NT2/D1 (cell line): ENCODE measurements around the gene RRAGC.

Experiments used
- DNase-seq: peaks from one replicate; pipeline ENCODE4 v3.0.0-alpha.2; 2011; ENCODE audit warnings: low read depth, low spot score
- H3K27me3 ChIP-seq: 2 replicates; pipeline ENCODE4 v1.6.0; 2011; ENCODE audit warnings: mild to moderate bottlenecking; ENCODE audit not compliant: insufficient read length, insufficient read depth
- H3K36me3 ChIP-seq: 2 replicates; pipeline ENCODE4 v1.6.1; 2011; ENCODE audit warnings: mild to moderate bottlenecking, low read length, mixed read lengths; ENCODE audit not compliant: insufficient read depth, insufficient read length
- H3K4me1 ChIP-seq: 2 replicates; pipeline ENCODE4 v1.5.1; 2011; ENCODE audit not compliant: insufficient read depth, insufficient read length
- H3K4me3 ChIP-seq: 2 replicates; pipeline ENCODE4 v1.5.1; 2011; ENCODE audit warnings: low read depth; ENCODE audit not compliant: insufficient read length
- H3K9ac ChIP-seq: 2 replicates; pipeline ENCODE4 v1.6.0; 2011; ENCODE audit warnings: low read depth; ENCODE audit not compliant: insufficient read length
- H3K9me3 ChIP-seq: 2 replicates; pipeline ENCODE4 v1.5.1; 2011; ENCODE audit warnings: mild to moderate bottlenecking, low read length; ENCODE audit not compliant: insufficient read depth
- SUZ12 ChIP-seq: IDR thresholded peaks from 2 replicates; pipeline ENCODE4 v1.6.1; 2011; ENCODE audit not compliant: insufficient read length, insufficient read depth; ENCODE audit errors: extremely low read depth
- YY1 ChIP-seq: IDR thresholded peaks from 2 replicates; pipeline ENCODE4 v1.6.1; 2011; ENCODE audit not compliant: insufficient read length, insufficient read depth
- ZNF274 ChIP-seq: IDR thresholded peaks from 2 replicates; pipeline ENCODE4 v1.6.1; 2011; ENCODE audit warnings: mild to moderate bottlenecking, low read depth, low read length

Gene RRAGC

DNA sequence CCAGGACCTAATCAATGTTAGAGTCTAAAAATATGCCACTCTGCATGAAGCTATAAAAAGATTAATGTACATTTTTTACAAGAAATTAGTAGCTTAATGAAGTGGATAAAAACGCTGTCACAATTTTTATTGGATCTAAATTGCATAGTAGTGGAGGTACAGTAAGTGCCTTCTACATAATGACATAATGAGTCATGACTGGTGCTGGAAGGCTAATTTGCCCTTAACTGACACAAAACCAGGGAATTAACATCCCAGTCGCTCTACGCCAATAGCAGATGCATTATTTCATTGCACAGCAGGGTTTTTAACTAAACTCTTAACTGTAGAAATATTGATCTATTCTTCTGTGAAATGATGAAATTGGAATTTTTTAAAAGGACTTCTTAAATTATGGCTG is 33.3 kb downstream of the RRAGC start:
- Histone ChIP-seq H3K27me3 (peaks cover 10% of the 10 kb centered on the region), H3K4me3 (no peak overlapping the region), H3K9me3 (no peaks in the 10 kb centered on the region), H3K9ac (no peak overlapping the region), H3K4me1 (no peaks in the 10 kb centered on the region), H3K36me3 (no peaks in the 10 kb centered on the region)
- no peak for DNase-seq
- TF ChIP-seq ZNF274 (no peak), SUZ12 (no peak), YY1 (no peak)

GRCh38 chr1:38820860-38821259 is 38.7 kb downstream of the RRAGC start:
- TF ChIP-seq ZNF274 (no peak), SUZ12 (no peak), YY1 (no peak)
- Histone ChIP-seq H3K36me3 (no peaks in the 10 kb centered on the region), H3K27me3 (peaks cover 35% of the 10 kb centered on the region)

DNA sequence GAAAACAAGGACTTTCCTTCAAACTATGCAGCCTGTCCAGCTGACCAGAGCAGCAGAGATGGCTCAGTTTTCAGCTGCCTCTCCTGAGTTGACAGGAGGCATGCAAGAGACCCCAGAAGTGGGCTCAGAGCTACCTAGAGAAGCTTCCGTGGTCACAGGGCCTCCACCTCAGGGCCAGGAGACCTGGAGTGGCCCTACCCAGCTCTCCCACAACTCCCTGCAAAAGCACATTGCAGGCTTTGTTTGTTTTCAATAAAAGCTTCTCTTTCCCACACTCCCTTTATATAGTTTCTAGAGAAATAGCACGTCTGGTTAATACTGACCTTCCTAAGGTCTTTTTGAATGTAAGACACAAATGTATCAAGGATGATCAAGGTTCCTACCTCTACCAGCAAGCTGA is 40.1 kb downstream of the RRAGC start:
- no peak for DNase-seq
- H3K4me3 ChIP-seq, result no peak overlapping the region
- peaks cover 9% of the 10 kb centered on the region for H3K4me1 ChIP-seq
- H3K9me3 ChIP-seq, result peaks cover 12% of the 10 kb centered on the region; the same call in 1 of the 2 replicates
- no peaks in the 10 kb centered on the region for H3K36me3 ChIP-seq
- H3K27me3 ChIP-seq, result peaks cover 34% of the 10 kb centered on the region
- TF ChIP-seq ZNF274, result no peak
- no peak for TF ChIP-seq YY1
- TF ChIP-seq SUZ12, result no peak
- H3K9ac ChIP-seq, result no peak overlapping the region

More at GRCh38 chr1:38820860-38821259, 38.7 kb downstream of the RRAGC start:
- H3K4me1 ChIP-seq, result peaks cover 9% of the 10 kb centered on the region
- H3K9ac ChIP-seq, result no peak overlapping the region
- peaks cover 12% of the 10 kb centered on the region; the same call in 1 of the 2 replicates for H3K9me3 ChIP-seq
- H3K4me3 ChIP-seq, result no peak overlapping the region
- DNase-seq, result no peak

GRCh38 chr1:38819040-38819439 is 40.5 kb downstream of the RRAGC start:
- Histone ChIP-seq H3K9ac (peak overlapping the region; percentile 81), H3K4me3 (peak overlapping the region; percentile 51), H3K9me3 (peaks cover 12% of the 10 kb centered on the region; the same call in 1 of the 2 replicates), H3K4me1 (peaks cover 9% of the 10 kb centered on the region), H3K36me3 (no peaks in the 10 kb centered on the region), H3K27me3 (peaks cover 34% of the 10 kb centered on the region)
- no peak for DNase-seq
- TF ChIP-seq ZNF274, result no peak
- no peak for TF ChIP-seq SUZ12
- TF ChIP-seq YY1, result no peak

DNA sequence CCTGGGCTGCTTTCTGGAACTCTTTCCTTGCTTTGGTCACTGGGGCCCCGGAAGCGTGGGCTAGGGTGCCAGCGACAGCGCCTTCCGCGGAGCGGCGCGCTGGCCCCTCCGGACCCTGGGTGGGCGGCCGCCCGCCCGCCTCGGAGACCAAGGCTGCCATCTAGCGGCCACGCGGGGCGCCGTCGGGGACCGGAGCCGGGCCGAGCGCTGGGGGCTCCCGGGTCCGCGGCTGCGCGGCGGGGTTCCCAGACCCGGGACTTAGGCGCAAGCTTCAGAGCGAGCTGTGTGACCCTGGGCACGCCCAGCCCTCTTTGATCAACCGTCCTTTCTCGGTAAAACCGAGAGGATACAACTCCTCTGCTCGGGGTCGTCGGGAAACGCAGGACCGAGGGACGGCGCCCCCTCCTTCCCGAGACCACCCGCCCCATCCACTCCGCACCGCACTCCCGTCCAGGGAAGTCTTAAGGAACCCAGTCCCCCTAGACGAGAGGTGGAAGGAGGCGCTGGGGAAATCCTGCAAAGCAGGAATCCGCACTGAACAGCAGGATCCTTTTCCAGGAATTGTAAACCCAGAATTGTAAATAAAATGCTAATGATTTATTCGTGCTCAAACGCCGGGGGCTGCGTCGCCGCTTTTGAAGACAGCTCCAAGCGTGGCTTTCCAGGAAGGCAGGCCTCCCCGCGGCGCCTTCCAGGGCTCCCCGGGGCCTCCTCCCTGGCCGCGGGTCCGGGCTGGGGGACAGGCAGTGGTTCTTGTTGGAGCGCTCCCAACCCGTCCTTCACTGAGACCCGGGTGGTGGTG is 41.2 kb downstream of the RRAGC start:
- Histone ChIP-seq H3K36me3 (no peaks in the 10 kb centered on the region), H3K9me3 (peaks cover 12% of the 10 kb centered on the region; the same call in 1 of the 2 replicates), H3K9ac (peak overlapping the region; percentile 81), H3K4me3 (peak overlapping the region; percentile 51), H3K4me1 (peaks cover 9% of the 10 kb centered on the region), H3K27me3 (peaks cover 34% of the 10 kb centered on the region)
- TF ChIP-seq SUZ12, result no peak
- TF ChIP-seq YY1, result no peak
- no peak for TF ChIP-seq ZNF274
- DNase-seq, result peak; percentile 65

- DNase-seq, result peak; percentile 56
- H3K9ac ChIP-seq, result peak overlapping the region; percentile 81
- no peaks in the 10 kb centered on the region for H3K36me3 ChIP-seq
- peaks cover 12% of the 10 kb centered on the region; the same call in 1 of the 2 replicates for H3K9me3 ChIP-seq
- peaks cover 9% of the 10 kb centered on the region for H3K4me1 ChIP-seq
- TF ChIP-seq ZNF274, result no peak
- TF ChIP-seq YY1, result no peak
- no peak for TF ChIP-seq SUZ12
- H3K27me3 ChIP-seq, result peaks cover 34% of the 10 kb centered on the region
- H3K4me3 ChIP-seq, result peak overlapping the region; percentile 51
These were observed 42.1 kb downstream of the RRAGC start for GRCh38 chr1:38817267-38818174.
